GM21825 (cell line): ENCODE results near the gene SLC51A.
"Not testable (repeated sequence)": the region's sequence is repeated elsewhere in the genome, so short reads cannot be mapped to it uniquely, and the experiment has no call there.

Source experiments
- ATAC-seq: cut with Tn5 transposase; IDR thresholded peaks from one replicate; pipeline ENCODE4 v1.9.1; 2021; ENCODE audit warnings: mild to moderate bottlenecking, moderate library complexity; ENCODE audit not compliant: unreplicated experiment

The SLC51A gene

GRCh38 chr3:196237203-196237602, 20.9 kb downstream of the SLC51A start:
- ATAC-seq, result peak; percentile 45

- no peak for ATAC-seq
Measured at GRCh38 chr3:196238612-196239560, 22.6 kb downstream of the SLC51A start.

- no peak for ATAC-seq
Measured at GRCh38 chr3:196240424-196240823, 24.1 kb downstream of the SLC51A start.

- ATAC-seq, result no peak
Measured at GRCh38 chr3:196241704-196242103, 25.4 kb downstream of the SLC51A start.

- not testable (repeated sequence) for ATAC-seq
Measured at GRCh38 chr3:196244166-196244565, 27.8 kb downstream of the SLC51A start.

- ATAC-seq, result no peak
Measured at GRCh38 chr3:196246612-196247308, 30.4 kb downstream of the SLC51A start.

GRCh38 chr3:196251918-196252317, 35.6 kb downstream of the SLC51A start:
- ATAC-seq, result no peak

- ATAC-seq, result no peak
Measured at GRCh38 chr3:196254376-196255283, 38.3 kb downstream of the SLC51A start.

- ATAC-seq, result no peak
Measured at GRCh38 chr3:196255776-196256175, 39.4 kb downstream of the SLC51A start.

- ATAC-seq, result no peak
Measured at GRCh38 chr3:196260784-196261183, 44.5 kb downstream of the SLC51A start.

- no peak for ATAC-seq
Measured at GRCh38 chr3:196263819-196264218, 47.5 kb downstream of the SLC51A start.

- no peak for ATAC-seq
Measured at GRCh38 chr3:196268284-196269163, 52.2 kb downstream of the SLC51A start.

GRCh38 chr3:196270499-196270898, 54.2 kb downstream of the SLC51A start:
- no peak for ATAC-seq

- ATAC-seq, result no peak
Measured at GRCh38 chr3:196272826-196273225, 56.5 kb downstream of the SLC51A start.

- ATAC-seq, result no peak
Measured at GRCh38 chr3:196273655-196274054, 57.3 kb downstream of the SLC51A start.

GRCh38 chr3:196274585-196274984, 58.3 kb downstream of the SLC51A start:
- ATAC-seq, result peak; percentile 86

- ATAC-seq, result no peak
Measured at GRCh38 chr3:196275126-196275525, 58.8 kb downstream of the SLC51A start.

GRCh38 chr3:196280689-196281440, 64.5 kb downstream of the SLC51A start:
- peak; percentile 57 for ATAC-seq

GRCh38 chr3:196281962-196282361, 65.6 kb downstream of the SLC51A start:
- ATAC-seq, result no peak
